Measurements from ENCODE around the gene CDT1. TPM values are rescaled to one million over a fixed set of nuclear protein-coding genes. Genes with fewer than 3 reads are reported as not detected.

CDT1 gene
- total and polyA plus RNA-seq, 10 donors, result 1.00 to 17.2 (median 3.6) TPM

DNA sequence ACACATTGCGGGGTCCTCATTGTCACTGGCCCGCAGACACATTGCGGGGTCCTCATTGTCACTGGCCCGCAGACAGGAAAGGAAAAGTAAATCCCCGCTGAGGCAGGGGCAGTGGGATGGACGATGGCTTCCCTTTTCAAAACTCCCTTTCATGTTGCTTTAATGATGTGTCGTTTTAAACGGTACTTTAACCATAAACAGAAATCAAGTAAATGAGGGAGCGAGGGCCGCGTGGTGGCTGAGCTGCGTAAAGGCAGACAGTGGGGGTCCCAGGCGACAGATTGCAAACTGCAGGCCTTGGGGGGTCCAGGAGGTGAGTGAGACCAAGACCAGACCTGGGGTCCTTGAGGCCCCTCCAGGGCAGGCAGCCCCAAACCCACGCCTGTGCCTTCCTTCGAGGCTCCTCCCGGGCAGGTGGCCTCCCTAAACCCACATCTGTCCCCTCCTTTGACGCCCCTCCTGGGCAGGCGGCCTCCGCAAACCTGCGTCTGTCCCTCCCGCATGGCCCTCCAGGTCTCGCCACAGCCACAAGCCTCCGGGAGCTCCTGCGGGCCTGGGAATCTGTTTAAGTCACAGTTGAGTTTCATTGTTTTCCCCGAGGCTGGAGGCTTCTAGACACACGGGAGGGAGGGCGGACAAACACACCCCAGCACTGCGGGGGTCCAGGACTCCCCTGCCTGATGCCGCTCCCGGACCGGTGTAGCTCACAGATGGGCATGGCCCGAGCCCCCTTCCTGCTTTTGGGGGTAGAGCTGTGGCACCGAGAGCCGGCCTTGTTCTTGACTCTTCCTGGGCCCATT, 25.9 kb upstream of the CDT1 start:
- intact Hi-C loops (cut with DNase I; ENCODE audit: low total_unique reads), result no loop called here
- no peaks in the 10 kb centered on the region for H3K9me3 ChIP-seq
- H3K27me3 ChIP-seq (replicated peaks in 1 of 7), result no peaks in the 10 kb centered on the region
- 56 to 77% (median 69%) methylated on average over 27 to 34 of the region's 34 CpGs for WGBS, 5 donors
- H3K4me1 ChIP-seq, result peaks cover 51 to 97% (median 77%) of the 10 kb centered on the region in 6 donors
- TF ChIP-seq POLR2AphosphoS5 (IDR thresholded peaks at IDR 0.05), result peak in 1 of 3 donors; percentile 17
- TF ChIP-seq, protein P1, sequence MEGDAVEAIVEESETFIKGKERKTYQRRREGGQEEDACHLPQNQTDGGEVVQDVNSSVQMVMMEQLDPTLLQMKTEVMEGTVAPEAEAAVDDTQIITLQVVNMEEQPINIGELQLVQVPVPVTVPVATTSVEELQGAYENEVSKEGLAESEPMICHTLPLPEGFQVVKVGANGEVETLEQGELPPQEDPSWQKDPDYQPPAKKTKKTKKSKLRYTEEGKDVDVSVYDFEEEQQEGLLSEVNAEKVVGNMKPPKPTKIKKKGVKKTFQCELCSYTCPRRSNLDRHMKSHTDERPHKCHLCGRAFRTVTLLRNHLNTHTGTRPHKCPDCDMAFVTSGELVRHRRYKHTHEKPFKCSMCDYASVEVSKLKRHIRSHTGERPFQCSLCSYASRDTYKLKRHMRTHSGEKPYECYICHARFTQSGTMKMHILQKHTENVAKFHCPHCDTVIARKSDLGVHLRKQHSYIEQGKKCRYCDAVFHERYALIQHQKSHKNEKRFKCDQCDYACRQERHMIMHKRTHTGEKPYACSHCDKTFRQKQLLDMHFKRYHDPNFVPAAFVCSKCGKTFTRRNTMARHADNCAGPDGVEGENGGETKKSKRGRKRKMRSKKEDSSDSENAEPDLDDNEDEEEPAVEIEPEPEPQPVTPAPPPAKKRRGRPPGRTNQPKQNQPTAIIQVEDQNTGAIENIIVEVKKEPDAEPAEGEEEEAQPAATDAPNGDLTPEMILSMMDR (IDR thresholded peaks at IDR 0.05 in 8 of 11, conservative IDR thresholded peaks at IDR 0.05 in 3 of 11), result no peak
- no peak overlapping the region for H3K4me3 ChIP-seq
- no peak for DNase-seq
- H3K27ac ChIP-seq, result no peak overlapping the region
- peaks cover 0 to 33% (median 0%) of the 10 kb centered on the region in 6 donors for H3K36me3 ChIP-seq

DNA sequence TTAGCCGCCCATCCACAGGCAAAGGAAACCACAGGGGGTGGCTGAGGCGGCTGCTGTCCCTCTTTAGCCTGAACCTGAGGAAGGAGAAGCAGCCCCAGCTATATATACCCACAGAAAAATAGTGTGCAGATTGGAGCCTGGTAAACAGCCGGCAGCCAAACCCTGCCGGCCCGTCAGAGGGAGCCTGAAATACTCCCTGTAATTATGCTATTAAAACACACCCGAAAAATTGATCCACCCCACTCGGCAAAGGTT, 25.4 kb upstream of the CDT1 start:
- peaks cover 57 to 97% (median 77%) of the 10 kb centered on the region in 6 donors for H3K4me1 ChIP-seq

DNA sequence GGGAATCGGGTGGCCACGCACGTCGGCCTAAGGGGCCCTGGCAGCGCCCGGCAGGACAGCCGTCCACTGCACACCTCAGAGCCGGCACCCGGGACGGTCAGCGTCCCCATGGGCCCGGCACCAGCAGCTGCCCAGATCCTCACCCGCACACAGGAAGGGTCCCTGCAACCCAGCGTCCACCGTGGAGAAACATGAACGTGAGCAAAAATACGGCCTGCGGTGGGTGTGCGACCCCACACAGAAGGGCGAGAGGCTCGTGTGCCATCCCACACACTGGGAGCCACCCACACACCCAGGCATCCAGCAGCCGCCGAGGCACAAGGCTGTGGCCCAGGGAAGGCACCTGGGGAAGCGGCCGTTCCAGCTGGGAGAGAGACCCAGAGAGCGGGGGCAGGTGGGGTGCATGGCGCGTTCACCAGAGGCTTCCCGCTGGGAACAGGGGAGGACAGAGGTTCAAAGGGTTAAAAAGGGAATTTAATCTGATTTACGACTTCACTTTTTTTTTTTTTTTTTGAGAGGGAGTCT, 25.0 kb upstream of the CDT1 start:
- WGBS, 5 donors, result 79 to 84% (median 83%) methylated on average over 23 to 30 of the region's 30 CpGs
- H3K27me3 ChIP-seq (replicated peaks in 1 of 7), result no peaks in the 10 kb centered on the region
- no peak overlapping the region for H3K27ac ChIP-seq
- TF ChIP-seq POLR2A (IDR thresholded peaks at IDR 0.05), result no peak
- TF ChIP-seq POLR2AphosphoS5 (IDR thresholded peaks at IDR 0.05), result no peak
- TF ChIP-seq, protein P1 (IDR thresholded peaks at IDR 0.05 in 8 of 11, conservative IDR thresholded peaks at IDR 0.05 in 3 of 11), result no peak
- no peak for DNase-seq
- H3K36me3 ChIP-seq, result peaks cover 0 to 33% (median 0%) of the 10 kb centered on the region in 6 donors
- H3K4me3 ChIP-seq, result no peak overlapping the region
- no peaks in the 10 kb centered on the region for H3K9me3 ChIP-seq
- intact Hi-C loops (cut with DNase I; ENCODE audit: low total_unique reads), result no loop called here
- peaks cover 58 to 97% (median 77%) of the 10 kb centered on the region in 6 donors for H3K4me1 ChIP-seq

More for the DNA sequence above, 25.4 kb upstream of the CDT1 start:
- WGBS, 5 donors, result 44 to 69% (median 48%) methylated on average over 6 to 7 of the region's 7 CpGs
- no peak overlapping the region for H3K4me3 ChIP-seq
- H3K27me3 ChIP-seq (replicated peaks in 1 of 7), result no peaks in the 10 kb centered on the region
- intact Hi-C loops (cut with DNase I; ENCODE audit: low total_unique reads), result no loop called here
- H3K27ac ChIP-seq, result no peak overlapping the region
- DNase-seq, result no peak
- H3K9me3 ChIP-seq, result no peaks in the 10 kb centered on the region
- TF ChIP-seq, protein P1 (IDR thresholded peaks at IDR 0.05 in 8 of 11, conservative IDR thresholded peaks at IDR 0.05 in 3 of 11), result no peak
- TF ChIP-seq POLR2AphosphoS5 (IDR thresholded peaks at IDR 0.05), result no peak
- TF ChIP-seq POLR2A (IDR thresholded peaks at IDR 0.05), result no peak
- H3K36me3 ChIP-seq, result peaks cover 0 to 33% (median 0%) of the 10 kb centered on the region in 6 donors

DNA sequence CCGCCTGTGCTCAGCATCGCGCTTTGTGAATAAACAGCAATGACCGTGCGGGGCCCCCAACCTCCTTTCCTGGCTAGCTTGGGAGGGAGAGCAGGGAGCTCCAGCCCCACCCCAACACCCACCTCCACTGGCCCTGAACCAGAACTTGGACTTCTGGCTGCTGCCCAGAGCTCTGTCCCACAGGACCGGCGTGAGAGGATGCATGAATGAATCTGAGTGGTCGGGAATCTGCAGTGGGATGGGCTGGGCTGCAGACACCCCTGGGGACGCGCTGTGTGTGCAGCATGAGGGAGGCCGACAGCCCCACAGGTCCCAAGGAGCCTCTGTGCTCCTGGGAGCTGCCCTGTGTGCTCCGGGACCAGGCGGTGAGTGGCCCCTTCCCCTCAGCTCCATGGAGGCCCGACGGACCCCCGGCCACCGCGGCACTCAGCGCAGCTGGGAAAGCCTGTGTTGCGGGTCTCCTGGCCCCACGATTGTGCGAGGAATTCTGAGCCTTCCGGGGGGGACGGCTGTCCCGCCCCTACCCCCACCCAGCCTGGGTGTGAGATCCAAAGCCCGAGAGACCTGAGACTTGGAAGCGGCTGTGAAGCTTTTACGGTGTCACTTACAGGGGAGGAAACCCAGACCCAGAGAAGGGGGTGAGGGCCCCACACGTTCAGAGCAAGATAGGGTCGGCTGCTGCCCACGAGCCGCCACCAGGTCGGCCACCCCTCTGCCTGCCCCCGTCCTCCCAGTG, 24.0 kb upstream of the CDT1 start:
- no peak for DNase-seq

More for the DNA sequence above, 24.0 kb upstream of the CDT1 start:
- Histone ChIP-seq H3K27me3 (replicated peaks in 1 of 7) (no peaks in the 10 kb centered on the region), H3K4me1 (peaks cover 49 to 97% (median 76%) of the 10 kb centered on the region in 6 donors), H3K27ac (peak overlapping the region in 7 of 8 donors; percentile 74 to 97 (median 95)), H3K4me3 (peak overlapping the region in 1 of 8 donors; percentile 82), H3K36me3 (peaks cover 0 to 30% (median 0%) of the 10 kb centered on the region in 6 donors), H3K9me3 (no peaks in the 10 kb centered on the region)
- WGBS, 5 donors, result 67 to 72% (median 70%) methylated on average over 22 to 34 of the region's 34 CpGs
- TF ChIP-seq POLR2AphosphoS5 (IDR thresholded peaks at IDR 0.05) (no peak), POLR2A (IDR thresholded peaks at IDR 0.05) (no peak)
- TF ChIP-seq, protein P1 (IDR thresholded peaks at IDR 0.05 in 8 of 11, conservative IDR thresholded peaks at IDR 0.05 in 3 of 11), result no peak
- intact Hi-C loops (cut with DNase I; ENCODE audit: low total_unique reads), result no loop called here

All from spleen (tissue), 11 donors.